ENCODE data around the gene SLC16A3. TPM values are rescaled to one million over a fixed set of nuclear protein-coding genes. Genes with fewer than 3 reads are reported as not detected.

Gene SLC16A3
- total and polyA plus RNA-seq, 2 of the 8 experiments (the other 6 are each of a cell fraction or from before 2014, with no cell fraction given), result 3.8 to 8.7 TPM

- Histone ChIP-seq H3K4me3 (ENCODE audit: extremely low read depth in 1 of 4, insufficient read depth in 2 of 4, low read depth in 3 of 4, low read length in 4 of 4) (no peak overlapping the region), H3K79me1 (ENCODE audit: low read depth, low read length) (peaks cover 33% of the 10 kb centered on the region)
- WGBS, 2 experiments (ENCODE audit: extremely low coverage in 1 of 2, insufficient coverage in 1 of 2, insufficient read length in 1 of 2, insufficient replicate concordance in 2 of 2, low coverage in 1 of 2, low lambda C conversion rate in 2 of 2, missing lambda C conversion rate in 1 of 2), result 96% methylated on average over 12 of the region's 12 CpGs; no CpG with 5 or more reads in 1 of the 2 experiments
- TF ChIP-seq SP2 (IDR thresholded peaks at IDR 0.05; ENCODE audit: low read length), result no peak
- no peak for TF ChIP-seq CHD1 (IDR thresholded peaks at IDR 0.05; ENCODE audit: low read depth, low read length)
- TF ChIP-seq GABPA (IDR thresholded peaks at IDR 0.05; ENCODE audit: borderline replicate concordance, insufficient read depth, low read length), result no peak
- TF ChIP-seq KDM1A (IDR thresholded peaks at IDR 0.05; ENCODE audit: borderline replicate concordance, low read length), result no peak
- TF ChIP-seq SP1 (IDR thresholded peaks at IDR 0.05; ENCODE audit: low read depth, low read length), result no peak
Observed at GRCh38 chr17:82270651-82271050, 41.8 kb downstream of the SLC16A3 start.

More at GRCh38 chr17:82270651-82271050, 41.8 kb downstream of the SLC16A3 start:
- FAIRE-seq (no peak), DNase-seq (ENCODE audit: low read depth in 1 of 2, low spot score in 2 of 2) (no peak)
- no peak overlapping the region for H2AK5ac ChIP-seq (ENCODE audit: low read depth, low read length)
- ChIA-PET CTCF (ENCODE audit: partially characterized antibody) (interaction anchor here (0.6 to 1.2 kb wide), 3 partner anchors 15 to 154 kb away, joined by 3 to 4 read pairs (median 3); no protein-coding TSS in a partner anchor), POLR2A (ENCODE audit: partially characterized antibody) (interaction anchor here (6.4 kb wide), 1 partner anchor 13 kb away, joined by 39 read pairs; no protein-coding TSS in a partner anchor)
- H2BK12ac ChIP-seq (ENCODE audit: low read depth, low read length), result no peak overlapping the region
- no peak overlapping the region for H3K18ac ChIP-seq (ENCODE audit: extremely low read depth, low read length)
- H3K4me2 ChIP-seq (ENCODE audit: insufficient read depth in 1 of 2, low read depth in 2 of 2, low read length in 2 of 2), result peak overlapping the region in 1 of 2 experiments; percentile 12; a peak in 1 of 4 replicates
- H3K27ac ChIP-seq (ENCODE audit: low read depth, low read length), result no peak overlapping the region
- no peak overlapping the region for H3K4ac ChIP-seq (replicated peaks; ENCODE audit: insufficient read length, low read depth, low read length)
- H3K23ac ChIP-seq (ENCODE audit: insufficient read length), result no peak overlapping the region
- peaks cover 49 to 54% of the 10 kb centered on the region in 2 experiments for H4K20me1 ChIP-seq (replicated peaks in 1 of 2; ENCODE audit: control insufficient read depth in 1 of 2, insufficient read depth in 2 of 2, low read length in 2 of 2)
- H3K4me1 ChIP-seq (replicated peaks in 1 of 4; ENCODE audit: control insufficient read depth in 3 of 4, insufficient read depth in 4 of 4, low read length in 3 of 4), result peaks cover 0 to 30% (median 7%) of the 10 kb centered on the region in 4 experiments; a peak in 6 of 7 replicates
- no peak overlapping the region for H3K14ac ChIP-seq (ENCODE audit: insufficient read length)
- no peak overlapping the region for H2AFZ ChIP-seq (ENCODE audit: low read length)
- H3K56ac ChIP-seq (replicated peaks; ENCODE audit: insufficient read length, low read depth, low read length), result no peak overlapping the region
- no peak overlapping the region for H2BK20ac ChIP-seq (ENCODE audit: low read length)
- H3K36me3 ChIP-seq (ENCODE audit: control insufficient read depth in 2 of 4, insufficient read depth in 4 of 4, low read length in 3 of 4), result peaks cover 6 to 32% (median 11%) of the 10 kb centered on the region in 4 experiments; a peak in 7 of 8 replicates
- no peak overlapping the region for H4K5ac ChIP-seq (ENCODE audit: insufficient read length, low read depth, low read length)
- no peak overlapping the region for H2BK5ac ChIP-seq (ENCODE audit: low read depth, low read length)
- H2BK120ac ChIP-seq (replicated peaks; ENCODE audit: low read depth, low read length), result no peak overlapping the region
- H3K27me3 ChIP-seq (replicated peaks in 1 of 4; ENCODE audit: control insufficient read depth in 3 of 4, extremely low read depth in 1 of 4, insufficient read depth in 3 of 4, low read length in 3 of 4), result peaks cover 0 to 5% (median 5%) of the 10 kb centered on the region in 4 experiments; a peak in 3 of 7 replicates
- H3K23me2 ChIP-seq (ENCODE audit: low read depth, low read length), result peaks cover 6% of the 10 kb centered on the region
- no peaks in the 10 kb centered on the region for H3K9me3 ChIP-seq (ENCODE audit: insufficient read depth in 2 of 2, low read depth in 1 of 2, low read length in 1 of 2)
- H3K9ac ChIP-seq (replicated peaks in 1 of 4; ENCODE audit: extremely low read depth in 1 of 4, low read depth in 3 of 4, low read length in 3 of 4), result no peak overlapping the region
- no peak overlapping the region for H4K91ac ChIP-seq (replicated peaks; ENCODE audit: insufficient read length, low read length)
- no peak overlapping the region for H4K8ac ChIP-seq (ENCODE audit: extremely low read depth, insufficient read depth, low read length)
- peaks cover 52 to 70% of the 10 kb centered on the region in 2 experiments for H3K79me2 ChIP-seq (ENCODE audit: control insufficient read depth in 1 of 2, insufficient read depth in 2 of 2, low read length in 2 of 2)
- H2BK15ac ChIP-seq (ENCODE audit: low read length), result no peak overlapping the region

Measured in H1 (cell line).